ENCODE results near the gene PHF14.
"Not testable (repeated sequence)": the region's sequence is repeated elsewhere in the genome, so short reads cannot be mapped to it uniquely, and the experiment has no call there.

Gene PHF14, protein sequence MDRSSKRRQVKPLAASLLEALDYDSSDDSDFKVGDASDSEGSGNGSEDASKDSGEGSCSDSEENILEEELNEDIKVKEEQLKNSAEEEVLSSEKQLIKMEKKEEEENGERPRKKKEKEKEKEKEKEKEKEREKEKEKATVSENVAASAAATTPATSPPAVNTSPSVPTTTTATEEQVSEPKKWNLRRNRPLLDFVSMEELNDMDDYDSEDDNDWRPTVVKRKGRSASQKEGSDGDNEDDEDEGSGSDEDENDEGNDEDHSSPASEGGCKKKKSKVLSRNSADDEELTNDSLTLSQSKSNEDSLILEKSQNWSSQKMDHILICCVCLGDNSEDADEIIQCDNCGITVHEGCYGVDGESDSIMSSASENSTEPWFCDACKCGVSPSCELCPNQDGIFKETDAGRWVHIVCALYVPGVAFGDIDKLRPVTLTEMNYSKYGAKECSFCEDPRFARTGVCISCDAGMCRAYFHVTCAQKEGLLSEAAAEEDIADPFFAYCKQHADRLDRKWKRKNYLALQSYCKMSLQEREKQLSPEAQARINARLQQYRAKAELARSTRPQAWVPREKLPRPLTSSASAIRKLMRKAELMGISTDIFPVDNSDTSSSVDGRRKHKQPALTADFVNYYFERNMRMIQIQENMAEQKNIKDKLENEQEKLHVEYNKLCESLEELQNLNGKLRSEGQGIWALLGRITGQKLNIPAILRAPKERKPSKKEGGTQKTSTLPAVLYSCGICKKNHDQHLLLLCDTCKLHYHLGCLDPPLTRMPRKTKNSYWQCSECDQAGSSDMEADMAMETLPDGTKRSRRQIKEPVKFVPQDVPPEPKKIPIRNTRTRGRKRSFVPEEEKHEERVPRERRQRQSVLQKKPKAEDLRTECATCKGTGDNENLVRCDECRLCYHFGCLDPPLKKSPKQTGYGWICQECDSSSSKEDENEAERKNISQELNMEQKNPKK

GRCh38 chr7:10973061-10973941 lies at the start of gene PHF14:
PHF14 (plus strand) TSS chr7:10973872; CDS start chr7:10974324, 452 bp downstream.
- DNase-seq, result peak; percentile 91

DNA sequence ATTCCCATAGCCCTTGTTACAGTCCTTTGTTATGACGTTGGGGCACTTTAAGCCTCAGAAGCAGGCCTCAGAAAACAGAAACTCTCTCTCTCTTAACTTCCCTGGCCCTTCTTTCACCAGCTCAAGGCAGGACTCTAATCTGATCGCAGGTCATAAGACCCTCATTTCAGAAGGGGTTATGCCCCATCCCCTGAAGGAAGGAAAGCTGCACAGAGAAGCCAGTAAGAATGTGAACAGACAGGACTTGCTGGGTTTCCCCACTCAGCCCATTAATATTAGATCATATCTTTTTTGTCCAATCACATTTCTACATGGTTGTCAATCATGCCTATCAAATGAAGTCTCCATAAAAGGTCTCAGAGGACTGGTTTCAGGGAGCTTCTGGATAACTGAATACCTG lies 49.3 kb upstream of the PHF14 start:
- no peak for DNase-seq

- DNase-seq, result not testable (repeated sequence)
Observed at GRCh38 chr7:10928203-10928602, 45.5 kb upstream of the PHF14 start.

DNA sequence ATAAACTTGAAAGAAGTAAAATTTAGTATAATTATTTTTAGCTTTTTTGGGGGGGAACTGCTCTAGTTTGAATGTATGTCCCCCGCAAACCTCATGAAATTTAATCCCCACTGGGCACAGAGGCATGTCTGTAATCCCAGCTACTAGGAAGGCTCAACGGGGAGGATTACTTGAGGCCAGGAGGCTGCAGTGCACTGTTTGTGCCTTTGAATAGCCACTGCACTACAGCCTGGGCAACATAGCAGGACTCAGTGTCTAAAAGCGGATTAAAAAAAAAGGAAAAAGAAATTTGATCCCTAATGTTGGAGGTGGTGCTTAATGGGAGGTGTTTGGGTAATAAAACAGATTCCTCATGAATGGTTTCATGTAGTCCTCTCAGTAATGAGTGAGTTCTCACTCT lies 43.1 kb upstream of the PHF14 start:
- no peak for DNase-seq

DNA sequence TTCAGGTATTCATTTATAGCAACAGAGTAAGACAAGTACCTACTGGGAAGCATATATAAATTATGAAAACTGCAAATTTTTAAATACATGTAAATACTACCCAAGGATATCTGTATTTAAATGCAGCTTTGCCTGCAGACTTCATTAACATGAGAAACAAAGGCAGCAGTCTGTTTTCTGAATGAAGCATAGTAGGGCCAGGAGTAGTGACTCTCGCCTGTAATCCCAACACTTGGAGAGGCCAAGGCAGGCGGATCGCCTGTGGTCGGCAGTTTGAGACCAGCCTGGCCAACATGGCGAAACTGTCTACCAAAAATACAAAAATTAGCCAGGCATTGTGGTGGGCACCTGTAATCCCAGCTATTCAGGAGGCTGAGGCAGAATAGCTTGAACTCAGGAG lies 42.5 kb upstream of the PHF14 start:
- DNase-seq, result no peak

DNA sequence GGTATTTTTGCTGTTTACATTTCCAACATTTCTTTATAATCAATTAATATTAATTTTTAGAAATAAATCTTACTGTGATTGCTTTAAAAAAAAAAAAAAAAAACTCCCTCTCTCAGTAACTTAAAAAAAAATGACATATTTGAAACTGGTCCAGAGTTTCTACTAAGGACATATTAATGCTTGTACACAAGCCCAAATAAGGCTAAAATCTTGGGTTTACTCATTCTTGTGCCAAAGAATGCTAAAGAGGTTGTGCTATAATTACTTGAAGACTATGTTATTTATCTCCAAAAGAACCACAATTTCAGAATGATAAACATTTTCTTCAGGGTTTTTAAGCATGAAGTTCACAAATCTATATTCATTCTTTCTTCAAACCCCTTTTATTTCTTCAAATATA lies 39.4 kb upstream of the PHF14 start:
- DNase-seq, result peak; percentile 33

DNA sequence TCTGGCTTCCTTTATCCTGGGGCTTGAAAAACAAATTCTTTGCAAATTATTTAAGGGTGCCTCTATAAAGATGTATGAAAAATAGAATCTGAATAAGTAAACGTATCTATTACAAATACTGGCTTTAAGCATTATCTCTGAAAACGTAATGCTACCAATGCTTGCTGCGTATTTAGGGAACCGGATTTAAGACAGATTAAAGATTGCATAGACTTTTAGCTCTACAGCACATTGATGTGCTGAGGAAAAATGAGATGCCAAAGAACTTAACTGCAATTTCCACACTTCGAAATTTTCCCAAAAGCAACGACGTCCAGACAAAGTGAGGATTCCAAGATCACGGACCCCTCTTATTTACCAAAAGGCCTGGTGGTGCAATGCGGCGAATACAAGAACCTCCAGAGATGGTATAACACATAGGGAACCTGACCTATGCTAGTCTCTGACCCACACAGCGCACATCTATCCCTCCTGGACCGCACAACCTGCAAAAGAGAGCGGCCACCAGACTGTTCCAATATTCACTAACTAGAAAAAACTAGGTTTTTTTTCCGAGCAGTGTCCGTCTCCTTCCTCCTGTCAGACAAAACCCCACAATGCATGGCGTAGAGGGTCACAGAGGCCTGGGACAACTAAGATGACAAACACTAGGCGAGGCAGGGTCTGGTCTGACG lies 34.3 kb upstream of the PHF14 start:
- DNase-seq, result no peak

GRCh38 chr7:10939911-10940703 lies 33.6 kb upstream of the PHF14 start:
- peak; percentile 86 for DNase-seq

- no peak for DNase-seq
Observed at GRCh38 chr7:10940704-10941355, 32.8 kb upstream of the PHF14 start.

GRCh38 chr7:10950494-10950893 lies 23.2 kb upstream of the PHF14 start:
- no peak for DNase-seq

- not testable (repeated sequence) for DNase-seq
Observed at GRCh38 chr7:10950974-10951578, 22.6 kb upstream of the PHF14 start.

- DNase-seq, result no peak
Observed at GRCh38 chr7:10952588-10952987, 21.1 kb upstream of the PHF14 start.

GRCh38 chr7:10953078-10953750 lies 20.5 kb upstream of the PHF14 start:
- not testable (repeated sequence) for DNase-seq

- no peak for DNase-seq
Observed at GRCh38 chr7:10956528-10956927, 17.1 kb upstream of the PHF14 start.

DNA sequence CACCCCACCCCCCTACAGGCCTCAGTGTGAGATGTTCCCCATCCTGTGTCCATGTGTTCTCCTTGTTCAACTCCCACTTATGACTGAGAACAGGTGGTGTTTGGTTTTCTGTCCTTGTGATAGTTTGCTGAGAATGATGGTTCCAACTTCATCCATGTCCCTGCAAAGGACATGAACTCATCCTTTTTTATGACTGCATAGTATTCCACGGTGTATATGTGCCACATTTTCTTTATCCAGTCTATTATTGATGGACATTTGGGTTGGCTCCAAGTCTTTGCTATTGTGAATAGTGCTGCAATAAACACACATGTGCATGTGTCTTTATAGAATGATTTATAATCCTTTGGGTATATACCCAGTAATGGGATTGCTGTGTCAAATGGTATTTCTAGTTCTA lies 13.4 kb upstream of the PHF14 start:
- DNase-seq, result not testable (repeated sequence)

GRCh38 chr7:10965016-10965415 lies 8.7 kb upstream of the PHF14 start:
- not testable (repeated sequence) for DNase-seq

- no peak for DNase-seq
Observed at GRCh38 chr7:10972174-10972573, 1.5 kb upstream of the PHF14 start.

DNA sequence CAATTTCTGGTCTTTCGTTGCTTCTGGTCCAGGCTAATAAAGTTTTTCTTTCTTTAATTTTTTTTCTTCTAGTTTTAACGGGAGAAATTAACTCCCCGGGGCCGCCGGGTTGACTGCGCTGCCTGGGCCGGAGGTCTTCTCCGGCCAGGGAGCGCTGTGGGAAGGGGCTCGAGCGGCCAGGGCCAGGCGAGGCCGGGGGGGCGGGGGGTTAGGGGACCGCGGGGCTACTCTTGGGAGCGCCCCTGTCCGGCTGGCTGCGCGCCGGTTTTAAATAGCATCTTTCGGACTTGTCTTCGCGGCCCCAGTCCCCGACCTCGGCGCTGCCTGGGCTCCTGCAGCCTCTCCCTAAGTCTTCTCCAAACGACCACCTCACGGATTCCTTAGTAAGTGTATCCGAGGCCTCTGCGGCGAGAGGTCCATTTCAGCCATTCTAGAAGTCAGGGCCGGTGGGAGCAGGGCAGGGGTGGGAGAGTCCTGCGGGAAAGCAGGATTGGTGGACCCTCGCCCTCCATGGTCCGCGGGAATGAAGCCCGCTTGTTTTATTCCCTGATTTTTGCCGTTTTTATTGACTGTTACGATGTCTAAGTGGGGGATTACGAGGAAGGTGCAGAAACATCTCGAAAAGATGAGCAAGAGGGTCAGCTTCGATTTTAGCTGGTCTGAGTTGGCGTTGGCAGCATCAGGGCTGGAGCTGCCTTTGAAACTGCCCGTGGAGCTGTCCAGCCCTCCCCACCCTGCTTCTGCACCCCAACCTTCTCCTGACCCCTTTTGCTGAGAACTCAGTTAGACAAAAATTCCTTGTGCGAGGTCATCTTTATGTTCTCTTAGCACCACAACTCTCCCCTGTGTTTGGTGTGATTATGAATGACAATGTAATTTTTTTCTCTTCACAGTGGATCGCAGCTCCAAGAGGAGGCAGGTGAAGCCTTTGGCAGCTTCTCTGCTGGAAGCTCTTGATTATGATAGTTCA lies 555 bp downstream of the PHF14 start:
- DNase-seq, result no peak

Data from amniotic stem cell (primary cell).